Measurements from ENCODE around the gene PRDX5. TPM values are rescaled to one million over a fixed set of nuclear protein-coding genes. Genes with fewer than 3 reads are reported as not detected.

The PRDX5 gene
- total and polyA plus RNA-seq, 9 of the 15 experiments (the other 6 are each of a cell fraction or from before 2014, with no cell fraction given) = 40.8 to 327 (median 204) TPM

DNA sequence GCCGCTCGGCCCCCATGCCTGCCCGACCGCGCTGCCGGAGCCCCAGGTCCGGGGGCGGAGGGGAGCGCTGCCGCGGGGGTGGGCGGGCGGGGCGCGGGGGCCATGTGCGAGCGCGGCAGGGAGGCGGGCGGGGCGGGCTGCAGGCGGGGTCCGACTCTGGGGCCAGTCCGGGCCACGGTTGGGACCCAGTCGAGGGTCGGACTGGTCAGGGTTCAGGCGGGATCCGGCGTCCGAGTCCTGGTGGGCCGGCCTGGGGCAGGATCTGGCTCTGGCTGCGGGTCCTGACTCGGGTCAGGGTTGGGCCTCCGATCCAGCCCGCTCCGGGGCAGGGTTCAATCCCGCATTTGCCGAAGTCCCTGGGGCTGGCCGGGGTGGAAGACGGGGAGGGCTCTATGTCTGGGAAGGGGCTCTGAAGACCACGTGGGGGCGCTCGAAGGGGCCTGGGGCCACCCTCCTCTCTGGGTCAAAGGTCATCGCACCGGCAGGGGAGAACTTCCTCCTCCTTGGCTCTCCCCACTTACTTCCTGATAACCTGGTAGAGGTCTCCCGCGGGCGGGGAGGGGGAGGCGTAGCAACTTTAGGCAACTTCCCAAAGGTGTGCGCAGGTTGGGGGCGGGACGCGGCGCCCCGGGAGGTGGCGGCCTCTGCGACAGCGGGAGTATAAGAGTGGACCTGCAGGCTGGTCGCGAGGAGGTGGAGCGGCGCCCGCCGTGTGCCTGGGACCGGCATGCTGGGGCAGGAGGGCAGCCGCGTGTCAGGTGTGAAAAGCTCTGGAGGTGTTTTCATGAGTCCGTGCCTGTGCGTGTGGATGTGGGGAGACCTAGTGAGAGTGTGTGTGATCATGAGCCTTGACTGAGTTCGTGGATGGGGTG is 12.0 kb upstream of the PRDX5 start (continued):
- no peak for TF ChIP-seq FOXJ3 (CRISPR knock-in tag; IDR thresholded peaks at IDR 0.05)
- TF ChIP-seq SPI1 (IDR thresholded peaks at IDR 0.05; ENCODE audit: borderline replicate concordance, low read depth, low read length) = no peak
- TF ChIP-seq NR1H2 (CRISPR knock-in tag; IDR thresholded peaks at IDR 0.05) = no peak
- TF ChIP-seq SP1 (CRISPR knock-in tag; IDR thresholded peaks at IDR 0.05) = peak; percentile 75
- no peak for TF ChIP-seq TGIF2 (CRISPR knock-in tag; IDR thresholded peaks at IDR 0.05)
- 0 out of 2 replicates have a peak, but pooled peaks have one; percentile 51 for TF ChIP-seq ETV1 (tag; conservative IDR thresholded peaks at IDR 0.05; ENCODE audit: low read depth)
- TF ChIP-seq XRCC4 (IDR thresholded peaks at IDR 0.05; ENCODE audit: extremely low read depth, insufficient read depth, insufficient read length) = no peak
- TF ChIP-seq ZKSCAN8 (CRISPR knock-in tag; IDR thresholded peaks at IDR 0.05) = no peak
- TF ChIP-seq NCOR1 (IDR thresholded peaks at IDR 0.05) = 0 out of 2 replicates have a peak, but pooled peaks have one; percentile 54
- TF ChIP-seq ELF4 (CRISPR knock-in tag; IDR thresholded peaks at IDR 0.05) = no peak
- TF ChIP-seq, protein P1, sequence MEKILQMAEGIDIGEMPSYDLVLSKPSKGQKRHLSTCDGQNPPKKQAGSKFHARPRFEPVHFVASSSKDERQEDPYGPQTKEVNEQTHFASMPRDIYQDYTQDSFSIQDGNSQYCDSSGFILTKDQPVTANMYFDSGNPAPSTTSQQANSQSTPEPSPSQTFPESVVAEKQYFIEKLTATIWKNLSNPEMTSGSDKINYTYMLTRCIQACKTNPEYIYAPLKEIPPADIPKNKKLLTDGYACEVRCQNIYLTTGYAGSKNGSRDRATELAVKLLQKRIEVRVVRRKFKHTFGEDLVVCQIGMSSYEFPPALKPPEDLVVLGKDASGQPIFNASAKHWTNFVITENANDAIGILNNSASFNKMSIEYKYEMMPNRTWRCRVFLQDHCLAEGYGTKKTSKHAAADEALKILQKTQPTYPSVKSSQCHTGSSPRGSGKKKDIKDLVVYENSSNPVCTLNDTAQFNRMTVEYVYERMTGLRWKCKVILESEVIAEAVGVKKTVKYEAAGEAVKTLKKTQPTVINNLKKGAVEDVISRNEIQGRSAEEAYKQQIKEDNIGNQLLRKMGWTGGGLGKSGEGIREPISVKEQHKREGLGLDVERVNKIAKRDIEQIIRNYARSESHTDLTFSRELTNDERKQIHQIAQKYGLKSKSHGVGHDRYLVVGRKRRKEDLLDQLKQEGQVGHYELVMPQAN (IDR thresholded peaks at IDR 0.05; ENCODE audit: borderline replicate concordance) = peak; percentile 78
- no peak for TF ChIP-seq GATA2 (CRISPR knock-in tag; IDR thresholded peaks at IDR 0.05)
- TF ChIP-seq, protein P2, sequence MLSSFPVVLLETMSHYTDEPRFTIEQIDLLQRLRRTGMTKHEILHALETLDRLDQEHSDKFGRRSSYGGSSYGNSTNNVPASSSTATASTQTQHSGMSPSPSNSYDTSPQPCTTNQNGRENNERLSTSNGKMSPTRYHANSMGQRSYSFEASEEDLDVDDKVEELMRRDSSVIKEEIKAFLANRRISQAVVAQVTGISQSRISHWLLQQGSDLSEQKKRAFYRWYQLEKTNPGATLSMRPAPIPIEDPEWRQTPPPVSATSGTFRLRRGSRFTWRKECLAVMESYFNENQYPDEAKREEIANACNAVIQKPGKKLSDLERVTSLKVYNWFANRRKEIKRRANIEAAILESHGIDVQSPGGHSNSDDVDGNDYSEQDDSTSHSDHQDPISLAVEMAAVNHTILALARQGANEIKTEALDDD (IDR thresholded peaks at IDR 0.05) = no peak
- peak; percentile 37; the same call in 1 of the 2 replicates for TF ChIP-seq SMC3 (conservative IDR thresholded peaks at IDR 0.05; ENCODE audit: insufficient read depth, low read depth, low read length)
- TF ChIP-seq, protein P3, sequence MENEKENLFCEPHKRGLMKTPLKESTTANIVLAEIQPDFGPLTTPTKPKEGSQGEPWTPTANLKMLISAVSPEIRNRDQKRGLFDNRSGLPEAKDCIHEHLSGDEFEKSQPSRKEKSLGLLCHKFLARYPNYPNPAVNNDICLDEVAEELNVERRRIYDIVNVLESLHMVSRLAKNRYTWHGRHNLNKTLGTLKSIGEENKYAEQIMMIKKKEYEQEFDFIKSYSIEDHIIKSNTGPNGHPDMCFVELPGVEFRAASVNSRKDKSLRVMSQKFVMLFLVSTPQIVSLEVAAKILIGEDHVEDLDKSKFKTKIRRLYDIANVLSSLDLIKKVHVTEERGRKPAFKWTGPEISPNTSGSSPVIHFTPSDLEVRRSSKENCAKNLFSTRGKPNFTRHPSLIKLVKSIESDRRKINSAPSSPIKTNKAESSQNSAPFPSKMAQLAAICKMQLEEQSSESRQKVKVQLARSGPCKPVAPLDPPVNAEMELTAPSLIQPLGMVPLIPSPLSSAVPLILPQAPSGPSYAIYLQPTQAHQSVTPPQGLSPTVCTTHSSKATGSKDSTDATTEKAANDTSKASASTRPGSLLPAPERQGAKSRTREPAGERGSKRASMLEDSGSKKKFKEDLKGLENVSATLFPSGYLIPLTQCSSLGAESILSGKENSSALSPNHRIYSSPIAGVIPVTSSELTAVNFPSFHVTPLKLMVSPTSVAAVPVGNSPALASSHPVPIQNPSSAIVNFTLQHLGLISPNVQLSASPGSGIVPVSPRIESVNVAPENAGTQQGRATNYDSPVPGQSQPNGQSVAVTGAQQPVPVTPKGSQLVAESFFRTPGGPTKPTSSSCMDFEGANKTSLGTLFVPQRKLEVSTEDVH (IDR thresholded peaks at IDR 0.05; ENCODE audit: low read depth, partially characterized antibody) = peak; percentile 32
- TF ChIP-seq BHLHE40 (IDR thresholded peaks at IDR 0.05; ENCODE audit: low read length) = no peak
- no peak for TF ChIP-seq NR3C1 (CRISPR knock-in tag; IDR thresholded peaks at IDR 0.05)
- TF ChIP-seq, protein P4, sequence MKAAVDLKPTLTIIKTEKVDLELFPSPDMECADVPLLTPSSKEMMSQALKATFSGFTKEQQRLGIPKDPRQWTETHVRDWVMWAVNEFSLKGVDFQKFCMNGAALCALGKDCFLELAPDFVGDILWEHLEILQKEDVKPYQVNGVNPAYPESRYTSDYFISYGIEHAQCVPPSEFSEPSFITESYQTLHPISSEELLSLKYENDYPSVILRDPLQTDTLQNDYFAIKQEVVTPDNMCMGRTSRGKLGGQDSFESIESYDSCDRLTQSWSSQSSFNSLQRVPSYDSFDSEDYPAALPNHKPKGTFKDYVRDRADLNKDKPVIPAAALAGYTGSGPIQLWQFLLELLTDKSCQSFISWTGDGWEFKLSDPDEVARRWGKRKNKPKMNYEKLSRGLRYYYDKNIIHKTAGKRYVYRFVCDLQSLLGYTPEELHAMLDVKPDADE (conservative IDR thresholded peaks at IDR 0.05; ENCODE audit: control insufficient read depth, low read depth, low read length) = peak; percentile 74
- TF ChIP-seq, protein P5, sequence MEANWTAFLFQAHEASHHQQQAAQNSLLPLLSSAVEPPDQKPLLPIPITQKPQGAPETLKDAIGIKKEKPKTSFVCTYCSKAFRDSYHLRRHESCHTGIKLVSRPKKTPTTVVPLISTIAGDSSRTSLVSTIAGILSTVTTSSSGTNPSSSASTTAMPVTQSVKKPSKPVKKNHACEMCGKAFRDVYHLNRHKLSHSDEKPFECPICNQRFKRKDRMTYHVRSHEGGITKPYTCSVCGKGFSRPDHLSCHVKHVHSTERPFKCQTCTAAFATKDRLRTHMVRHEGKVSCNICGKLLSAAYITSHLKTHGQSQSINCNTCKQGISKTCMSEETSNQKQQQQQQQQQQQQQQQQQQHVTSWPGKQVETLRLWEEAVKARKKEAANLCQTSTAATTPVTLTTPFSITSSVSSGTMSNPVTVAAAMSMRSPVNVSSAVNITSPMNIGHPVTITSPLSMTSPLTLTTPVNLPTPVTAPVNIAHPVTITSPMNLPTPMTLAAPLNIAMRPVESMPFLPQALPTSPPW (CRISPR knock-in tag; IDR thresholded peaks at IDR 0.05) = peak; percentile 90
- TF ChIP-seq POLR2A (conservative IDR thresholded peaks at IDR 0.05) = peak; percentile 78
